Natural killer cell (primary cell): Measurements from ENCODE around the gene MSMP. TPM values are rescaled to one million over a fixed set of nuclear protein-coding genes. Genes with fewer than 3 reads are reported as not detected.
A peak's percentile ranks its signal among the peaks of the same experiment; 100 is the strongest.

ENCODE experiments used
- ATAC-seq, 3 donors: fragments of 150-1000 bp in 2 of 3; fragments of 200-7000 bp in 1 of 3; cut with Tn5 transposase; 1 replicate in 1 of 3; 2 replicates in 2 of 3; pipeline ENCODE4 v1.10.0; 2021; ENCODE audit warnings: mild to moderate bottlenecking in 2 of 3, moderate library complexity in 2 of 3
- DNase-seq, 2 donors: peaks; one replicate each; pipeline versions ENCODE4 v3.0.0 to v3.0.0-alpha.2; 2013 to 2021; ENCODE audit warnings: mixed read lengths in 1 of 2
- H3K27ac ChIP-seq: one replicate; pipeline ENCODE4 v1.5.1; 2013; ENCODE audit warnings: mild to moderate bottlenecking, low read length
- H3K27me3 ChIP-seq: one replicate; pipeline ENCODE4 v1.6.1; 2013; ENCODE audit warnings: low read length; ENCODE audit not compliant: control insufficient read depth, insufficient read depth
- H3K36me3 ChIP-seq: one replicate; pipeline ENCODE4 v1.6.1; 2013; ENCODE audit warnings: low read length; ENCODE audit not compliant: control insufficient read depth, insufficient read depth
- H3K4me1 ChIP-seq: one replicate; pipeline ENCODE4 v1.6.1; 2013; ENCODE audit warnings: low read length; ENCODE audit not compliant: control insufficient read depth, insufficient read depth
- H3K4me3 ChIP-seq: one replicate; pipeline ENCODE4 v1.5.1; 2013; ENCODE audit warnings: low read length
- H3K9me3 ChIP-seq: one replicate; pipeline ENCODE4 v1.6.1; 2013; ENCODE audit warnings: low read length; ENCODE audit not compliant: control insufficient read depth, insufficient read depth
- H3K27ac Mint-ChIP-seq, 2 donors: one replicate each; pipeline ENCODE4 v1.8.0; 2022; ENCODE audit warnings: mild to moderate bottlenecking in 2 of 2, mixed read lengths in 2 of 2, moderate library complexity in 1 of 2
- H3K27me3 Mint-ChIP-seq, 2 donors: one replicate each; pipeline ENCODE4 v1.8.0; 2022; ENCODE audit warnings: low read depth in 2 of 2, mixed read lengths in 2 of 2
- H3K36me3 Mint-ChIP-seq: one replicate; pipeline ENCODE4 v1.8.0; 2022; ENCODE audit warnings: mixed read lengths
- H3K4me1 Mint-ChIP-seq, 2 donors: one replicate each; pipeline ENCODE4 v1.8.0; 2022; ENCODE audit warnings: mixed read lengths in 2 of 2
- H3K4me3 Mint-ChIP-seq: one replicate; pipeline ENCODE4 v1.8.0; 2022; ENCODE audit warnings: mild to moderate bottlenecking, moderate library complexity, mixed read lengths
- H3K9me3 Mint-ChIP-seq, 2 donors: one replicate each; pipeline ENCODE4 v1.8.0; 2022; ENCODE audit warnings: mixed read lengths in 2 of 2
- WGBS: methylation state at CpG from one replicate; pipeline ENCODE4 v1.1.7; 2013; ENCODE audit warnings: missing lambda C conversion rate; ENCODE audit not compliant: insufficient coverage; 5-methylcytosine and 5-hydroxymethylcytosine counted together
- intact Hi-C: fragments of 100-400 bp; cut with micrococcal nuclease; formaldehyde crosslinking; loops from one replicate; pipeline ENCODE4 v1.14.2; 2022
- total RNA-seq, 4 donors: library from RNA; stranded (reverse); fragments of 120-200 nt in 1 of 4; gene quantifications; one replicate each; pipeline versions ENCODE4 v1.2.3 to v1.2.4, GENCODE V29; 2013 to 2022
- TF ChIP-seq, protein P1 (sequence below): fragments of 200-600 bp; IDR thresholded peaks from one replicate; pipeline ENCODE4 v1.8.0; 2022; ENCODE audit warnings: antibody characterized with exemption

MSMP gene
- total RNA-seq, 3 donors from 2014 or later (not counting 1 experiment from before 2014, with no cell fraction given), result not detected

DNA sequence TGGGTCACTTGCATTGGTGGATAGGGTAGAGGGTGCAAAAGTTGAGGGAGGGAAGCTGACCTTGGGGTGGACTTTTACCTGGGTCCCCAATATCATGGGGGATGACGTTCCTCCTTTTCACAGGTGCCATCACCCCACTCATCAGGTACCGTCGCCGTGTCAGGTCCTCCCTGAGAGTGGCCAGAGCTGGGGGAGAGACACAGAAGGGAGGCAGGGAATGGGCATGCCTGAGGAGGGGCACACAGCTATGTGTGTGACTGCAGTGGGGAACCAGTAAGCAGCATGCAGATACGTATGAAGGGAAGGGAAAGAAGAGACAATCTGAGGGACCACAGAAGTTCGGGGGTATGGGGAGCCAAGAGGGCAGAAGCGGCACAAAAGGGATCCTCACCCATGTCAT is 15.2 kb downstream of the MSMP start:
- H3K4me3 Mint-ChIP-seq, result no peak overlapping the region
- no peak for DNase-seq
- Histone ChIP-seq H3K9me3 (no peaks in the 10 kb centered on the region), H3K4me3 (no peak overlapping the region), H3K4me1 (peaks cover 8% of the 10 kb centered on the region), H3K36me3 (peaks cover 72% of the 10 kb centered on the region), H3K27me3 (no peaks in the 10 kb centered on the region), H3K27ac (no peak overlapping the region)
- intact Hi-C loops, result loop anchor here (5.0 kb wide), 1 partner anchor 88 kb away; the partner anchor contains the start of genes FAM221B and TMEM8B
- H3K27ac Mint-ChIP-seq, result peak overlapping the region in 1 of 2 donors; percentile 7
- no peaks in the 10 kb centered on the region for H3K9me3 Mint-ChIP-seq
- 94% methylated on average over 6 of the region's 7 CpGs for WGBS
- peaks cover 23 to 34% of the 10 kb centered on the region in 2 donors for H3K4me1 Mint-ChIP-seq
- ATAC-seq, result no peak
- TF ChIP-seq, protein P1, sequence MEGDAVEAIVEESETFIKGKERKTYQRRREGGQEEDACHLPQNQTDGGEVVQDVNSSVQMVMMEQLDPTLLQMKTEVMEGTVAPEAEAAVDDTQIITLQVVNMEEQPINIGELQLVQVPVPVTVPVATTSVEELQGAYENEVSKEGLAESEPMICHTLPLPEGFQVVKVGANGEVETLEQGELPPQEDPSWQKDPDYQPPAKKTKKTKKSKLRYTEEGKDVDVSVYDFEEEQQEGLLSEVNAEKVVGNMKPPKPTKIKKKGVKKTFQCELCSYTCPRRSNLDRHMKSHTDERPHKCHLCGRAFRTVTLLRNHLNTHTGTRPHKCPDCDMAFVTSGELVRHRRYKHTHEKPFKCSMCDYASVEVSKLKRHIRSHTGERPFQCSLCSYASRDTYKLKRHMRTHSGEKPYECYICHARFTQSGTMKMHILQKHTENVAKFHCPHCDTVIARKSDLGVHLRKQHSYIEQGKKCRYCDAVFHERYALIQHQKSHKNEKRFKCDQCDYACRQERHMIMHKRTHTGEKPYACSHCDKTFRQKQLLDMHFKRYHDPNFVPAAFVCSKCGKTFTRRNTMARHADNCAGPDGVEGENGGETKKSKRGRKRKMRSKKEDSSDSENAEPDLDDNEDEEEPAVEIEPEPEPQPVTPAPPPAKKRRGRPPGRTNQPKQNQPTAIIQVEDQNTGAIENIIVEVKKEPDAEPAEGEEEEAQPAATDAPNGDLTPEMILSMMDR, result no peak
- peaks cover 9% of the 10 kb centered on the region for H3K36me3 Mint-ChIP-seq
- H3K27me3 Mint-ChIP-seq, result no peaks in the 10 kb centered on the region

DNA sequence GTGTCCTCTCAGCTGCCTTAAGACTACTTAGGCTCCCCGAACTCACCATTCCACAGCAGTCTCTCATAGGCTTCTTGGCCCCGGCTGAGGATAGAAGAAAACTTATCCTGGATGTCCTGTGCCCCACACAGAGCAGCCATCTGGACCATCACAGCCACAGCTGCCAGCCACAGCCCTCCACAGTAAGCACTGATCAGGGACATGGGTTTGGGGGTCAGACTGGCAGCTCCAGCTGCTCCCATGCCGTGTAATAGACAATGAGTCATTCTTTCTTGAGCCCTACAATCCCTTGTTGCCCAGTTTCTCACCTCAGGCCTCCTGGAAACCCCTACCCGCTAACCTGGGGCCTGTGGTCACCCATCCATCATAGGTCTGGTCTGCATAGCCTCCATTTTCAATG is 15.9 kb downstream of the MSMP start:
- Histone ChIP-seq H3K36me3 (peaks cover 65% of the 10 kb centered on the region), H3K27ac (no peak overlapping the region), H3K9me3 (no peaks in the 10 kb centered on the region), H3K4me3 (no peak overlapping the region), H3K27me3 (no peaks in the 10 kb centered on the region), H3K4me1 (peaks cover 12% of the 10 kb centered on the region)
- Mint-ChIP-seq H3K4me1 (peaks cover 20 to 31% of the 10 kb centered on the region in 2 donors), H3K27ac (peak overlapping the region in 1 of 2 donors; percentile 7), H3K36me3 (peaks cover 1% of the 10 kb centered on the region), H3K27me3 (no peaks in the 10 kb centered on the region), H3K9me3 (no peaks in the 10 kb centered on the region), H3K4me3 (no peak overlapping the region)
- WGBS, result 88% methylated on average over 4 of the region's 4 CpGs
- ATAC-seq, result no peak
- TF ChIP-seq, protein P1, result no peak
- intact Hi-C loops, result loop anchor here (5.0 kb wide), 1 partner anchor 89 kb away; the partner anchor contains the start of genes FAM221B and TMEM8B
- DNase-seq, result no peak

DNA sequence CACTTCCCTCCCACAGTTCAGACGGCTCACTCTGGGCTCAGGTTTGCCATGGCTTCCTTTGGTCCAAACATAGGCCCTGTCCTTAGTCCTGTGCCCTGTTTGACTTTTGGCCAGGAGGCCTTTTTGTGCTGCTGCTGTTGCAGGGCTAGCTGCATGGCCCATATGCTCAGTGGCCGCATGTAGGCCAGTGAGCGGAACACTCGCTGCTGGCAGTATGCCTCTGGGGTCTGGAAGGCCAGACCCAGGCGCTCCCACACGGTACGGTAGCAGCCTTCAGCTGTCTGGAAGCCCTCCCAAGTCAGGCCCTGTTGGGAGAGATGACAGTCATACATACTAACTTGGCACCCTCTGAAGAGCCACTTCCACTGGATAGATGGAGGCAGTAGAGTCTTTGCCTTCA is 16.9 kb downstream of the MSMP start:
- intact Hi-C loops, result loop anchor here (5.0 kb wide), 1 partner anchor 90 kb away; the partner anchor contains the start of genes FAM221B and TMEM8B
- TF ChIP-seq, protein P1, result no peak

DNA sequence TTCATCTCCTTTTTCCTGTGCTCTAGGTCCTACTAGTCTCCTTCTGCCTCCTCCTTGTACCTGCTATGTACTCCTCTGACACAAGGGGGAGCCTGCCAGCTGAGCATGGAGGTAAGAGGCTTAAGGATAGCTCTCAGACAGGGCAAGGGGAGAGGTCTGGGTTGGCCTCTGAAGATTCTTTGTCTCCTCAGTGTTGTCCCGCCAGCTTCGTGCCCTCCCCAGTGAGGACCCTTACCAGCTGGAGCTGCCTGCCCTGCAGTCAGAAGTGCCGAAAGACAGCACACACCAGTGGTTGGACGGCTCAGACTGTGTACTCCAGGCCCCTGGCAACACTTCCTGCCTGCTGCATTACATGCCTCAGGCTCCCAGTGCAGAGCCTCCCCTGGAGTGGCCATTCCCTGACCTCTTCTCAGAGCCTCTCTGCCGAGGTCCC is 17.9 kb downstream of the MSMP start:
- TF ChIP-seq, protein P1, result peak; percentile 72
- Histone ChIP-seq H3K9me3 (no peaks in the 10 kb centered on the region), H3K4me3 (no peak overlapping the region), H3K36me3 (peaks cover 59% of the 10 kb centered on the region), H3K4me1 (peaks cover 11% of the 10 kb centered on the region), H3K27me3 (no peaks in the 10 kb centered on the region), H3K27ac (no peak overlapping the region)
- Mint-ChIP-seq H3K36me3 (no peaks in the 10 kb centered on the region), H3K27me3 (no peaks in the 10 kb centered on the region), H3K9me3 (no peaks in the 10 kb centered on the region), H3K4me3 (no peak overlapping the region), H3K27ac (peak overlapping the region in 1 of 2 donors; percentile 50), H3K4me1 (peaks cover 13 to 25% of the 10 kb centered on the region in 2 donors)
- intact Hi-C loops, result loop anchor here (1.0 to 5.0 kb wide), 2 partner anchors 91 to 146 kb away; partner anchors contain the start of genes FAM221B and TMEM8B
- DNase-seq (peak; percentile 39 to 84), ATAC-seq (peak in 1 of 3 donors; percentile 27)
- 77% methylated on average over 5 of the region's 5 CpGs for WGBS

More for the DNA sequence above, 16.9 kb downstream of the MSMP start:
- Mint-ChIP-seq H3K27ac (peak overlapping the region in 1 of 2 donors; percentile 18), H3K4me1 (peaks cover 17 to 34% of the 10 kb centered on the region in 2 donors), H3K27me3 (no peaks in the 10 kb centered on the region), H3K4me3 (no peak overlapping the region), H3K36me3 (no peaks in the 10 kb centered on the region), H3K9me3 (no peaks in the 10 kb centered on the region)
- Histone ChIP-seq H3K4me1 (peaks cover 19% of the 10 kb centered on the region), H3K9me3 (no peaks in the 10 kb centered on the region), H3K4me3 (no peak overlapping the region), H3K36me3 (peaks cover 59% of the 10 kb centered on the region), H3K27ac (no peak overlapping the region), H3K27me3 (no peaks in the 10 kb centered on the region)
- 97% methylated on average over 7 of the region's 7 CpGs for WGBS
- ATAC-seq (no peak), DNase-seq (no peak)
